Activated CD4-positive, alpha-beta T cell treated with anti-CD3 and anti-CD28 coated beads for 1 hour (primary cell): ENCODE measurements around the gene CD151.

ENCODE experiments used
- DNase-seq: peaks from one replicate; pipeline ENCODE4 v3.0.0-alpha.2; 2020

Gene CD151

GRCh38 chr11:843818-844692 lies 11.3 kb downstream of the CD151 start:
- no peak for DNase-seq

GRCh38 chr11:844693-845644 lies 12.2 kb downstream of the CD151 start:
- no peak for DNase-seq

- DNase-seq: no peak
Observed at GRCh38 chr11:845872-846495, 13.2 kb downstream of the CD151 start.

- DNase-seq: no peak
Observed at GRCh38 chr11:846496-847098, 13.8 kb downstream of the CD151 start.

GRCh38 chr11:847876-848275 lies 15.1 kb downstream of the CD151 start:
- no peak for DNase-seq

GRCh38 chr11:848380-848931 lies 15.7 kb downstream of the CD151 start:
- peak; percentile 51 for DNase-seq

GRCh38 chr11:849104-849824 lies 16.5 kb downstream of the CD151 start:
- DNase-seq: no peak

- DNase-seq: no peak
Observed at GRCh38 chr11:849951-850774, 17.4 kb downstream of the CD151 start.

- DNase-seq: no peak
Observed at GRCh38 chr11:850775-851763, 18.3 kb downstream of the CD151 start.

- DNase-seq: no peak
Observed at GRCh38 chr11:852762-853161, 20.0 kb downstream of the CD151 start.

GRCh38 chr11:853682-854448 lies 21.1 kb downstream of the CD151 start:
- DNase-seq: no peak

GRCh38 chr11:854601-855329 lies 22.0 kb downstream of the CD151 start:
- DNase-seq: no peak

GRCh38 chr11:855330-855674 lies 22.6 kb downstream of the CD151 start:
- DNase-seq: no peak

GRCh38 chr11:855796-856195 lies 23.0 kb downstream of the CD151 start:
- DNase-seq: no peak

GRCh38 chr11:856397-856796 lies 23.6 kb downstream of the CD151 start:
- no peak for DNase-seq

- DNase-seq: no peak
Observed at GRCh38 chr11:858053-858761, 25.5 kb downstream of the CD151 start.

- DNase-seq: no peak
Observed at GRCh38 chr11:858762-859339, 26.1 kb downstream of the CD151 start.
